Effector memory CD4-positive, alpha-beta T cell (primary cell): ENCODE results near the gene XYLT2.

ENCODE experiments used
- DNase-seq, 3 donors: peaks; one replicate each; pipeline ENCODE4 v3.0.0-alpha.2; 2020
- H3K27ac ChIP-seq: 2 replicates; pipeline ENCODE4 v1.7.0; 2013; ENCODE audit warnings: mild to moderate bottlenecking, low read length, moderate library complexity; ENCODE audit not compliant: insufficient read depth, poor library complexity, severe bottlenecking
- H3K27me3 ChIP-seq: replicated peaks from 2 replicates; pipeline ENCODE4 v1.7.0; 2013; ENCODE audit warnings: mild to moderate bottlenecking, low read length; ENCODE audit not compliant: insufficient read depth, control insufficient read depth, poor library complexity, severe bottlenecking
- H3K36me3 ChIP-seq: 2 replicates; pipeline ENCODE4 v1.7.0; 2013; ENCODE audit warnings: mild to moderate bottlenecking, low read length, moderate library complexity; ENCODE audit not compliant: control insufficient read depth, insufficient read depth
- H3K4me1 ChIP-seq: 2 replicates; pipeline ENCODE4 v1.7.0; 2013; ENCODE audit warnings: low read length, mild to moderate bottlenecking; ENCODE audit not compliant: control insufficient read depth, insufficient read depth, poor library complexity, severe bottlenecking
- H3K4me3 ChIP-seq: 2 replicates; pipeline ENCODE4 v1.7.0; 2013; ENCODE audit warnings: low read length, low read depth, mild to moderate bottlenecking; ENCODE audit not compliant: insufficient read depth, poor library complexity, severe bottlenecking
- H3K9me3 ChIP-seq: 2 replicates; pipeline ENCODE4 v1.7.0; 2013; ENCODE audit warnings: mild to moderate bottlenecking, low read length, moderate library complexity; ENCODE audit not compliant: control insufficient read depth

XYLT2 gene

DNA sequence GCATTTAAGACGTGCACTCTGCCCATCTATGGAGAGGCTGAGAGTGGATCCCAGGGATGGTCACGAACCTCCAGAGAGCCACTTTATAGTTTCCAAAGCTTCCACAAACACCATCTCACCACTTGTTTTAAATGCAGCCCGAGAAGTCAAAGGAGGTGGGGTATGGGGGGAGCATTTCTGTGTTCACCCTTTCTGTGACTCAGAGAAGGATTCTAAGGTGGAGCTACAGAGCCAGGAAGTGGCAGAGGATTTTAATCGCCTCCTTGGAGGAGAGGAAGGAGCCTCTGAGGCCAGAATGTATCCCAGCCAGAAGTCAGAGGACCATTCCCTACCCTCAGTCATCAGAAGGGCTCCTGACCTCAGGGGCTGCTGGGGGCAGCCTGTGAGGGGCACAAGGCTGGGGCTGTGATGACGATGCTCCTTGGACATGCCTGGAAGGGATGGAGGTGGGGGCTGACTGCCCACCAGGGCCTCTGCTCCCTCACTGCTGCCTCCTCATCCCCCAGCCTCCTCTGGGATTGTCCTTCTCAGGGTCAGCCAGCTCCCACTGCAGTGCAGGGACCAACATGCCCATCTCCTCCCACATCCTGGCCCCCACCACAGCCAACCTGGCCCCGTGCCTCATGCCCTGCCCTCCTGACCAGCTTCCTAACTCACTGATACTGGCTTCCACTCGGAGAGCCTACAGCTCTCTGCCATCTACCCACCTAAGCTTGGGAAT is 2.8 kb downstream of the XYLT2 start:
- Histone ChIP-seq H3K4me1 (peaks cover 20% of the 10 kb centered on the region), H3K9me3 (no peaks in the 10 kb centered on the region), H3K4me3 (no peak overlapping the region), H3K36me3 (no peaks in the 10 kb centered on the region), H3K27me3 (no peaks in the 10 kb centered on the region), H3K27ac (no peak overlapping the region)
- DNase-seq: no peak

DNA sequence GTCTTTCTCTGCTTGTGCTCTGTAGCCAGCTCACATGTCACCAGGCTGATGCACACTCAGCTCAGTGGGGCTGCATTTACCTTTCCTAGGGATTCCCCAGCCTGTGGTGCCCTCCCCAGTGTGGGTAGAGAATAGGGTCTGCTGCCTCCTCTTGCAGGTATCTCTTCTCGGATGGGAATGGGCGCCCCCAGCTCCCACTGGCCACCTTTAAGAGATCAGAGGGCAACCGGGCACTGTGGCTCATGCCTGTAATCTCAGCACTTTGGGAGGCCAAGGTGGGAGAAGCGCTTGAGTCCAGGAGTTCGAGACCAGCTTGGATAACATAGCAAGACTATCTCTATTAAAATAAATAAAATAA is 3.3 kb downstream of the XYLT2 start:
- DNase-seq: no peak
- Histone ChIP-seq H3K27ac (no peak overlapping the region), H3K4me3 (no peak overlapping the region), H3K9me3 (no peaks in the 10 kb centered on the region), H3K27me3 (no peaks in the 10 kb centered on the region), H3K4me1 (peaks cover 20% of the 10 kb centered on the region), H3K36me3 (peaks cover 4% of the 10 kb centered on the region)

DNA sequence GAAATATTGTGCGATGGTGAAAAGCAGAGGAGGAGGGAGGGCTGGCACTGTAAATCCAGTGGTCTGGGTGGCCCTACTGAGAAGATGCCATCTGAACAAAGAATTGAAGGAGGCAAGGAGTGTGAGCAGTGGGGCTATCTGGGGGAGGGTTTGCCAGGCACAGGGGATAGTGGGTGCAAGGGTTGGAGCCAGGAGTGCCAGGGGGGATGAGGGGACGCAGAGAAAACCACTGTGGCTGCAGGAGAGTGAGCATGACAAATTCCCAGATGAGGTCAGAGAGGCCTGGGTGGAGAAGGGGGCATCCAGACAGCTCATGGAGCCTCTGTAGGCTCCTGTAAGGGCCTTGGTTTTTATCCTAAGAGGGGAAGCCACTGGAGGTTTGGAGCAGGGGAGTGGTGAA is 4.8 kb downstream of the XYLT2 start:
- no peak for DNase-seq

GRCh38 chr17:50352072-50352692 is 6.3 kb downstream of the XYLT2 start:
- no peak overlapping the region for H3K4me3 ChIP-seq
- H3K36me3 ChIP-seq: peaks cover 34% of the 10 kb centered on the region
- H3K9me3 ChIP-seq: no peaks in the 10 kb centered on the region
- no peaks in the 10 kb centered on the region for H3K27me3 ChIP-seq
- peaks cover 6% of the 10 kb centered on the region for H3K4me1 ChIP-seq
- H3K27ac ChIP-seq: no peak overlapping the region
- no peak for DNase-seq

More for the DNA sequence above, 4.8 kb downstream of the XYLT2 start:
- Histone ChIP-seq H3K9me3 (no peaks in the 10 kb centered on the region), H3K36me3 (peaks cover 19% of the 10 kb centered on the region), H3K4me3 (no peak overlapping the region), H3K4me1 (peaks cover 14% of the 10 kb centered on the region), H3K27ac (no peak overlapping the region), H3K27me3 (no peaks in the 10 kb centered on the region)

DNA sequence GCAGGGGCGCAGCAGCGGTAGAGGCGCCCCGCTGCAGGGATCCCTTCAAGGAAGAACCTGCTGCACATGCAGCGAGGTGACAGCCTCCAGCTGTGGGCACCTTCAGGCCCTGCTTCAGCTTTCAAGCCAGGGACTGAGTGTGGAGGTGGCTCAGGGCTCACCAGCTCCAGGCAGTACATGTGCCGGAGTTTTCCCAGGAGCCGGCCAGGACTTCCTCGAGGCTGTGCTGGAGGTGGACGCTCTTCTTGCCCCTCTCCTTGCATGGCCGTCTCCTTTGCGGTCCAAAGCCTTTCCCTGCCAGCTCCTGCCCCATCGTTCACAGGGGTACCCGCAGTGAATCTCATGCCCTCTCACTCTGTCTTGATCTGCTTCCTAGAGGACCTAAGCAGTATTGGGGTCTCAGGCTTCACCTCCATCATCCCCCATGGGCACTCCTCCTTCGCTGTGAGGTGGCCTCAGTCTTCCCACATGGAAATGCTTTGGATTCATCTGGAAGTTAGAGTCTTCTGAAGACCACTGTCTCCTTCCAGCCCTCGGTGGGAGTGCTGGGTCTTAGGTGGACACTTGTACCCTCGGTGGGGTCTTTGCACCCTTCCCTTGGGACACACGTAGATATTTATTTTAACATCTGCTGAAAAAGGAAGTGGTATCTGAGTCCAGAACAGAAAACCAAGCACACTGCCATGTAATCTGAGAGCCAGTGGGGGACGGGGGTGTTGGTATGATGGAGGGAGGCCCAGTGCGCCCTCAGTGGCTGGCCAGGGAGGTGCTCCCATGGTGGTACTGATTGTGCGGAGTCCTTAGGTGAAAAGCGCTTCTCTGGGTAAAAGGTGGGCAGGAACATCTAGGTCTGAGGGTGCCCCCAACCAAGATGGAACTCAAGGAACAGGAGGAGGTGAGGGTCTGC is 7.0 kb downstream of the XYLT2 start:
- DNase-seq: no peak
- Histone ChIP-seq H3K27ac (no peak overlapping the region), H3K36me3 (peaks cover 39% of the 10 kb centered on the region), H3K9me3 (no peaks in the 10 kb centered on the region), H3K27me3 (no peaks in the 10 kb centered on the region), H3K4me3 (no peak overlapping the region), H3K4me1 (no peaks in the 10 kb centered on the region)

GRCh38 chr17:50353600-50354195 is 7.8 kb downstream of the XYLT2 start:
- H3K4me1 ChIP-seq: no peaks in the 10 kb centered on the region
- no peak for DNase-seq
- peaks cover 45% of the 10 kb centered on the region for H3K36me3 ChIP-seq
- no peaks in the 10 kb centered on the region for H3K27me3 ChIP-seq
- no peak overlapping the region for H3K27ac ChIP-seq
- no peak overlapping the region for H3K4me3 ChIP-seq
- no peaks in the 10 kb centered on the region for H3K9me3 ChIP-seq

DNA sequence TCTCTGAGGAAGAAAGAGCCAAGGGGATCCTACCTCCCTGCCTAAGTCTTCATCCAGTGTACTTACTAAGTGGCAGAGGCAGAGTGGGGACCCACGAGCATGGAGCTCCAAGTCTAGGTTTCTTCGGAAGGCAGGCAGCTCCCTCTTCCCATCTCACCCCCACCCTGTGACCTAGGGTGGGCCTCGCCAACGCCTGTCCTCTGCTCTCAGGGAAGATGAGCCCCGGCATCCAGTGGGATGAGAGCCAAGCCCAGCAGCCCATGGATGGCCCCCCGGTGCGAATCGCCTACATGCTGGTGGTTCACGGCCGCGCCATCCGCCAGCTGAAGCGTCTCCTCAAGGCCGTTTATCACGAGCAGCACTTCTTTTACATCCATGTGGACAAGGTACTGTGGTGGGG is 8.3 kb downstream of the XYLT2 start:
- DNase-seq: no peak
- no peaks in the 10 kb centered on the region for H3K9me3 ChIP-seq
- no peak overlapping the region for H3K4me3 ChIP-seq
- H3K36me3 ChIP-seq: peaks cover 50% of the 10 kb centered on the region
- H3K27me3 ChIP-seq: no peaks in the 10 kb centered on the region
- no peak overlapping the region for H3K27ac ChIP-seq
- no peaks in the 10 kb centered on the region for H3K4me1 ChIP-seq

- H3K9me3 ChIP-seq: no peaks in the 10 kb centered on the region
- H3K27me3 ChIP-seq: no peaks in the 10 kb centered on the region
- DNase-seq: no peak
- H3K4me3 ChIP-seq: no peak overlapping the region
- H3K4me1 ChIP-seq: no peaks in the 10 kb centered on the region
- no peak overlapping the region for H3K27ac ChIP-seq
- H3K36me3 ChIP-seq: peaks cover 56% of the 10 kb centered on the region
These were observed 8.8 kb downstream of the XYLT2 start for GRCh38 chr17:50354776-50355175.

DNA sequence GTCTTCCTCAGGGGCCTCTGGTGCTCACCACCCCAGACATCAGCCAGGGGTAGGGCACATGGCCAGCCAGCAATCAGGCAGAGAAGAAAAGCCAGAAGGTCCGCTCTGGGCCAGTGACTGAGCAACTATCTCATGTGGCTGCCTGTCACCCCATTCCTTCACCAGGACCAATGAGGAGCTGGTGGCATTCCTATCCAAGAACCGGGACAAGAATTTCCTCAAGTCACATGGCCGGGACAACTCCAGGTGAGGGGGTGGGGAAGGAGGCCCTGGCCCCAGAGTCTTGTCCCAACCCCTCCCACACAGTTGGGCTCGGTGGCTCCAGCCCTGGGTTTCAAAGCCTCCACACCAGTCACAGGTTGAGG is 9.4 kb downstream of the XYLT2 start:
- Histone ChIP-seq H3K27ac (no peak overlapping the region), H3K4me1 (no peaks in the 10 kb centered on the region), H3K27me3 (no peaks in the 10 kb centered on the region), H3K4me3 (no peak overlapping the region), H3K9me3 (no peaks in the 10 kb centered on the region), H3K36me3 (peaks cover 56% of the 10 kb centered on the region)
- DNase-seq: no peak
